HG03025 (cell line): Measurements from ENCODE around the gene DMD.
"Not testable (repeated sequence)": the region's sequence is repeated elsewhere in the genome, so short reads cannot be mapped to it uniquely, and the experiment has no call there.

ENCODE experiments used
- ATAC-seq: cut with Tn5 transposase; IDR thresholded peaks from one replicate; pipeline ENCODE4 v1.9.1; 2021; ENCODE audit warnings: mild to moderate bottlenecking, moderate library complexity; ENCODE audit not compliant: unreplicated experiment, low FRiP score

The DMD gene

DNA sequence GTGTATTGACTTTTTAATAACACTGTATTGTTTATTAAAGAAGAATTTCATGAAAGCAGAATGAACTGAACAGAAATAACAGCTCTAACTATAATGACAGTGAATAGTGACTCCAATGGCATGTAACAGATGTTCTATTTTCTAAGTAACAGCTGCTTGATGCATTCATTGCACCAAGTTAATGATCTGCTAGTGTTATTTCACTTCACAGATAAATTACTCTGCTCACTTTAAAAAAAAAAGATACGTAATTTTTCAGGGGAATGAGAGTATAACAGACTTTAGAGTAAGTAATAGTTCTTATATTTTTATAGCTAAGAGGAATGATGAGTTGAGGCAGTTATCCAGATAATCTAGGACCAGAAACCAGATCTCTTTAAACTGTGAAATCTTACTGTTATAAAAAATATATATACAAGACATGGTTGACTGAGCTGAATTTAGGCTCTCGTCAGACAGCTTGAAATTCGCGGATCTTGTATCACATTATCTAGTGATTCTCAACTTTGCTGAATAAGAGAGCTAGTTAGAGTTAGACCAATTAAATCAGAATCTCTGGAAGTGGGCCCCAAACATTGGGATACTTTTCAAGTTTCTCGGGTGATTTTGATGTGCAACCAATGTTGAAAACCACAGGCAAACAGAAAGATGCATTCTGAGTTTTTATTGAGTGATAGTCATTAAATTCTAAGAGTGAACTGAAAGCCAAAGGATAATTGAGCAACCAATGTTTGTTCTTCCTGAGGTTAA, 840.7 kb downstream of the DMD start:
- ATAC-seq: no peak

- no peak for ATAC-seq
Measured at GRCh38 chrX:32293962-32294700, 917.2 kb downstream of the DMD start.

GRCh38 chrX:32289356-32289755, 922.0 kb downstream of the DMD start:
- ATAC-seq: no peak

DNA sequence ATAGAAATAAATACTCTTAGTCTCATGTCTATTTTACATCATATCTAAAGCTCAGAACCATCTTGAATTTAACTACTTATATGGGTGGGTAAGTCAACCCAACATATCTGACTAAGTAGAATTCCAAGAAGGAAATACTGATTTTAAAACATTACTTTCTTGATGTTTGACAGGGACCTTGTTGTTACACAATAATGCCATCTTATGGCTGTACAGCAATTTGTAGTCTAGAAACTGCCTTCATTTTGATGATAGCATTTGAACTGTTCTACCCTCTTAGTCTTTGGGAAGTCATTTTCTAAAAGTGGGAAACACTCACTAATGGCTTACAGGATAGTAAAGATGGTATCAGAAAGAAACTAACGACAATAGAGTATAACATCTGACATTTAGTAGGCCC, 929.5 kb downstream of the DMD start:
- no peak for ATAC-seq

DNA sequence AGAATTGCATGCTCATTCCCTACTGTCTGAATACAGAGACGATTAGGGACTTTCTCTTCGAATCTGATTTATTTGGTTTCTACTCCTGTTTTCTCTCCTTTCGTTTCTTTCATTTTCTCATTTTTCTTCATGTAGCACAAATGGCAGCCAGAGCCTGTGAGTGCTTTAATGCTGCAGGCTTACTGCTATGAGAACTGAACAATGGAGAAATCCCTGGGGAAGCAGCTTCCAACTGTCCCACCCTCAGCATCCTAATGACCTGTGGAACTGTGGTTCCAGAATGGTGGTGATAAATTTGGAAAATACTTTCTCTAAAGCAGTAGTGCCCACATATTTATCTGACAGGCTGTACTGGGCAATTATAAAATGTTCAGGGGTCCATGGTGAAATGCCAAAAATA, 930.4 kb downstream of the DMD start:
- no peak for ATAC-seq

GRCh38 chrX:32280489-32280888, 930.9 kb downstream of the DMD start:
- ATAC-seq: no peak

DNA sequence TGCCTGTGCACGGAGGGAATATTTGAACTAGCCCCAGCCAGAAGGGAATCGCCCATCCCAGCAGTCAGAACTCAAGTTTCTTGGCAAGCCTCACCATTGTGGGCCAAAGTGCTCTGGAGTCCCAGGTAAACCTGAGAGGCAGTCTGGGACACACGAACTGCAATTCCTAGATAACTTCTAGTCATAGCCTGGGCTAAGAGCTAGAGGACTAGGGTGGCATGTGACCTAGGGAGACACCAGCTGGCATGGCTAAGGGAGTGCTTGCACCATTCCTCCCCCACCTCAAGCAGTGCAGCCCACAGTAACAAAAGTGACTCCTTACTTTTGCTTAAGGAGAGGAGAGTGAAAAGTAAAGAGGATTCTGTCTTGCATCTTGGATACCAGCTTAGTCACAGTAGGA, 935.2 kb downstream of the DMD start:
- no peak for ATAC-seq

- no peak for ATAC-seq
Measured at GRCh38 chrX:32269866-32270265, 941.5 kb downstream of the DMD start.

- no peak for ATAC-seq
Measured at GRCh38 chrX:32268207-32268606, 943.1 kb downstream of the DMD start.

DNA sequence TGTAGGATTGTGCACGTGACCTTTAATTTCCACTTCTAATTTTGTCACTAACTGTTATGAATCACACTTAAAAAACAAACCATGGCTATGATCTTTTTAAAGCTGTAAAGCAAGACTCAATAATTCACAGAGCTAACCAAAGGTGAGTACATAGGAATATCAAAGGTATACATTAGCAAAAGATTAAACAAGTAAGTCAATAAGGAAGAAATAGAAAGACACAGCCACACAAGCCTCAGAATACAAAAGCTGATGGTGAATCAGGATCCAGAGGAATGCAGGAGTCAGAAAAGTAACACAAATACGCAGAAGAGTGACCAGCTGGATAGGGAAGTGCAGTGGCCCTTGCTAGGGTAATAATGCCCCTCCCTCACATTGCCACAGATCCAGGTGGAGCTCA, 943.6 kb downstream of the DMD start:
- no peak for ATAC-seq

DNA sequence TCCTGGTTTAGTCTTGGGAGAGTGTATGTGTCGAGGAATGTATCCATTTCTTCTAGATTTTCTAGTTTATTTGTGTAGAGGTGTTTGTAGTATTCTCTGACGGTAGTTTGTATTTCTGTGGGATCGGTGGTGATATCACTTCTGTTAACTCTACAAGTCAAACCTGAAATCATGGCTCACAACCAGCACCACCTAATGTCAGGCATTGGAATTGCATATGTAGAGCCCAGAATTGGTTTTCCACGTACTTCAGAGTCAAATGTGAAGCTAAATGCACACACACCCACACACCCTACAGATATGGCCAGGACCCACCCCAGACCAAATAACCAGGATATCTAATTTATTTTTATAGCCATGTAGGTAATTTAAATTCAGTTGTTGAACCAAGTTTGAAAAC, 964.7 kb downstream of the DMD start:
- ATAC-seq: not testable (repeated sequence)

GRCh38 chrX:32195611-32196010, 1015.7 kb downstream of the DMD start:
- no peak for ATAC-seq

DNA sequence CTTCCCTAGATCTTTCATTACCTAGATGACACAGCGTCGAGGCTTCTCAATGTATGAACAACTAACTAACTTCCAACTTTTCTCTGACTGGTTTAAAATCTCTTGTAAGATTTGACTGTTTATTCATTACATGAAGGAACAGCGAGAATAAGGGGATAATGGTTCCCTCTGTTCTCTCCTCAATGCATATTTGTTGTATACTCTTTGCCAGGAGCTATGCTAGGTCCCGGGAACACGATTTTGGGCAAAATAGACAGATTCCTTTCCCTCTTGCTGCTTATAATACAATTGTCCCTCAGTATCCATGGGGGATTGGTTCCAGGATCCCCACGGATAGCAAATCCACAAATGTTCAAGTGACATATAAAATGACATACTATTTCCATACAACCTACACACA, 1020.0 kb downstream of the DMD start:
- no peak for ATAC-seq

- no peak for ATAC-seq
Measured at GRCh38 chrX:32185160-32185559, 1026.2 kb downstream of the DMD start.

GRCh38 chrX:32183066-32183465, 1028.3 kb downstream of the DMD start:
- no peak for ATAC-seq

DNA sequence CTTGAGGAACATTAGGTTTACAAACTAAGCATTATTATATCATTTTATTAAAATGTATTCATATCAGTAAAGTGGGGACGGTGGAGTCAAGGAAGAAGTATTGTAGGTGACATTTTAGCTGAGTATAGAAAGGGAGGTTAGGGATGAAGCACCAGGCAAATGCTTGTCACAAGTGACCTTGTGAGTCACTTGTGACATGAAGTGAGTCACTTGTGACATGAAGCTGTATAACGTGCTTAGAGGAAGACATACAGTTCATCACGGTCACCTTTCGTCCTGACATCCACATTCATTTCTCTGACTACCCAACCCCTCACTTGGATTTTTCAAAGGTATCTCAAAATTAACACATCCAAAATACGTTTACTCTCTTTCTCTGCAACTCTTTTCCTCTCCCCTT, 1034.8 kb downstream of the DMD start:
- ATAC-seq: no peak

DNA sequence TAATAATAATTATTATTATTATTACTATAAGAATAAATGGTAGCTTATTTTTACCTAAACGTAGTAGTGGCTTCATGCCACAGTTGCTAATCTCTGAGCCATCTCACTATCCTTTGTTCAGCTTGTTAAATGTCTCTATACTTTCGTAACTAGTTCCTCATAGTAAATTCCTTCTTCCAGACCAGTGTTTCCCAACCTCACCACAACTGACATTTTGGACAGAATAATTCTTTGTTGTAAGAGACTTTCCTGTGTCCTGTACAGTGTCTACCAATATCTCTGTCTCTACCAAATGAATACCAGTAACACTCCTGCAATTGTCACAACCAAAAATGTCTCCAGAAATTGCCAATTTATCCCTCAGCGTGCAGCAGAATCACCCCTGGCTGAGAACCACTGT, 1040.9 kb downstream of the DMD start:
- ATAC-seq: no peak

- ATAC-seq: no peak
Measured at GRCh38 chrX:32155044-32155638, 1056.2 kb downstream of the DMD start.

DNA sequence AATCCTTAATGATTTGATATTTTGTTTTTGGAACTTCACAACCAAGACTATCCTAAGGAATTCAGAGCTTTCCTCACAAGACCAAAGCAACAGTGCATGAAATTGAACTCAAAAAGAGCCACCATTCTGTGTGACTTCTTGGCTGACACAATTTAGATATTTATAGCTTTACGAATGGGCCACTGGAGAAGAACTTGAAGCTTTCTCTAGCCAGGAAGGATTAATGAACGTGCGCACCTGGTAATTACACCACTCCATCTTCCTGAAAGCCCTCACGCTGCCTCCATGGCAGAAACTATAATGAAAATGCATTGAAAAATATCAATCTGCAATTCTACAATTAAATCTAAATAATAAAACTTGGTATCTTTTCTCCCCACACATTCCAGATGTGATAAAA, 1057.8 kb downstream of the DMD start:
- ATAC-seq: no peak

DNA sequence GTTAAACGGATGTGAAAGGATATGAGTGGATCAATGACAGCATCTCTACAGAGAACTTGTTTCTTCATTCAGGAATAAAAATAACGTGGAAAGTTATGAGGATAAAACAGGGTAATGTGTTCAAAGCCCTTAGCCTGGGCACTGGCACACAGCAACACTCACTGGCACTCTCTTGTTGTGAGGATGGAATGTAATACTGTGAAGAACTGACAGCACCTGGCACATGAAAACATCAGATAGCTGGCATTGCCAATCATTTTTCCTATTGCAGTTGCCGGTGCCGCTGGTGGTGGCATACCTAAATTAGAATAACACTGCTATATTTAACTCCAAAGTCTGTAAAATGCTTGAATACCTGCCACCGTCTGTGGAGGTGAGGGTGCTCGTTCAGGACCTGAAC, 1061.2 kb downstream of the DMD start:
- no peak for ATAC-seq

- ATAC-seq: no peak
Measured at GRCh38 chrX:32141841-32142240, 1069.5 kb downstream of the DMD start.

GRCh38 chrX:32139476-32139875, 1071.9 kb downstream of the DMD start:
- ATAC-seq: no peak
